GM18951 (cell line): Measurements from ENCODE around the gene ZBTB16.

Experiments used
- POLR2A ChIP-seq: IDR thresholded peaks from 4 replicates; pipeline ENCODE4 v1.6.1; 2011; ENCODE audit warnings: mild to moderate bottlenecking; ENCODE audit not compliant: insufficient read length, insufficient read depth; ENCODE audit errors: extremely low read depth
- in situ Hi-C: fragments of 300-500 bp; cut with MboI; formaldehyde crosslinking; loops from one replicate; pipeline ENCODE4 v1.12.0; 2022; ENCODE audit warnings: low sequenced_read_pairs, mixed read lengths, inconsistent platforms; ENCODE audit not compliant: unreplicated experiment

The ZBTB16 gene

DNA sequence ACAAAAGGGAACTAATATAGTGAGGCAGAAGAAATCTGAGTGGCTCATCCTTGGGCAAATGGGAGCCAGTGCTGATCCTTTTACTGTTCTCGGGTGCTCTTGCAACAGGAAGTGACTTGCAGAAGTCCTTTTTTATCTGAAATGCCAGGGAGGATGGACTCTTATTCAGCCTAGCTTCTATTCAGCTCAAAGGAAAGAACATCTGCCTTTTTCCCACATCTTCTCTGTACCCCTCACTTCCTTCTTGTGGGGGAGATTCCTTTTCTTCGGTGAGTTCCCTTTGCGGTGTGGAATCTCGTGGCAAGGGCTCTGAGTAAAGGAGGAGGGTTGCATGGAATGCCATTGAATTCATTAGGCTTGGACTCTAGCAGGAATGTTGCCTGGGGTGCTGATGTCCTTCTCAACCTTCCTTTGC lies 76.2 kb downstream of the ZBTB16 start:
- in situ Hi-C loops, result no loop called here
- TF ChIP-seq POLR2A, result no peak

DNA sequence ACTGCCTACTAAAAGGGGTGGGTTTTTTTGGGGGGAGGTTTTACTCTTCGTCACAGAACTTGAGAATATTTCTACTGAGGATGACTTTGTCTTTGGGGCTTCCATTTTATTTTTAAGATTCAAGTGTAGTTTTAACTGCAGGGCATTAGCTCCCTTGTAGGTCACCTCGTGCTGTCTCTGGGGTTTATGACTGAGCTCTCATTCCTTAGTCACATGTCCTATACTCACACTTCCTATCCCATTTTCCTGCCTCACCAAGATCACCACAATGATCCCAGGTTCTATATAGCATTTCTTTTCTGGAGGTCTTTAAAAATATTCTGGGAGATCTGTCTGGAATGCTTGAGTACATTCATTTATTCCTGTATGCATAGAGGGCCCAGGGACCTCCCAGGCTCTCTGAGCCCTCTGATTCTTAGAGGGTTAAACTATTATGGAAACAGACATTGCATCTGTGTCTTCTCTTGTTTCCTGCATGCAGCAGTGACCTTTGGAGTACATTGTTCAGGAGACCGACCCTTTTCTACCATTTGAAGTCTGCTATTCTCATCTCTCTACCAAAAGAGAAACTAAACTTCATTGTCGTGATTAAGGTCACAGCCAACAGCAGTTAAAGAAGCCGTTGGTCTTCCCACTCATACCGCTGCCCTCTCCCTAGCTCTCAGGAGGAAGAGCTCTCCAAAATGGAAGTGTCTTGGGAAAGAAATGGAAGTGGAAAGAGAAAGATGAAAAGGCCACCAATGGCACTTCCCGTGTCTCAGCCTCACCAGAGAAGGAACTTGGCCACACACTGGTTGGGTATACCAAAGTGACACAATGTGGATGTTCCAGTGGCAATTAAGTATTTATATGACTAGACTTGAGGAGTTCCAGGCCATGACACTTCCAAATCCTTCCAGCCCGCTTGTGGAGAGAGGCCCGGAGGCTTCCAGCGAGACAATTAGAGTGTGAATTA lies 77.5 kb downstream of the ZBTB16 start:
- no peak for TF ChIP-seq POLR2A

GRCh38 chr11:114137838-114138237 lies 78.3 kb downstream of the ZBTB16 start:
- no peak for TF ChIP-seq POLR2A
- in situ Hi-C loops, result no loop called here

More for the DNA sequence above, 77.5 kb downstream of the ZBTB16 start:
- in situ Hi-C loops, result no loop called here

DNA sequence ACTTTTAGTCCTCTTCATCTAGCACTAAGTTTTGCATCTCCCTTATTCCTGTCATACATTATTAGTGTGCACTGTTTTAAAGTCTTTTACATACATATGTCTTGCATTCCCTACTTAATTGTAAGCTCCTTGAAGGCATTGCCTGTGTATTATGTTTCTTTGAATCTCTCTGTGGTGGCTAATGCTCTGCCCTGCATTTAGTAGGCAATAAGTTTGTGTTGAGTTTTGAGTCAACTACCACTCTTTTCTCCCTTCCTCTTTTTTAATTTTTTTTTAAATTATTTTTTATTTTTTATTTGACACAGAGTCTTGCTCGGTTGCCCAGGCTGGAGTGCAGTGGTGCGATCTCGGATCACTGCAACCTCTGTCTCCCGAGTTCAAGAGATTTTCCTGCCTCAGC lies 78.9 kb downstream of the ZBTB16 start:
- in situ Hi-C loops, result no loop called here
- TF ChIP-seq POLR2A, result no peak

GRCh38 chr11:114140826-114141225 lies 81.3 kb downstream of the ZBTB16 start:
- TF ChIP-seq POLR2A, result no peak
- in situ Hi-C loops, result no loop called here

DNA sequence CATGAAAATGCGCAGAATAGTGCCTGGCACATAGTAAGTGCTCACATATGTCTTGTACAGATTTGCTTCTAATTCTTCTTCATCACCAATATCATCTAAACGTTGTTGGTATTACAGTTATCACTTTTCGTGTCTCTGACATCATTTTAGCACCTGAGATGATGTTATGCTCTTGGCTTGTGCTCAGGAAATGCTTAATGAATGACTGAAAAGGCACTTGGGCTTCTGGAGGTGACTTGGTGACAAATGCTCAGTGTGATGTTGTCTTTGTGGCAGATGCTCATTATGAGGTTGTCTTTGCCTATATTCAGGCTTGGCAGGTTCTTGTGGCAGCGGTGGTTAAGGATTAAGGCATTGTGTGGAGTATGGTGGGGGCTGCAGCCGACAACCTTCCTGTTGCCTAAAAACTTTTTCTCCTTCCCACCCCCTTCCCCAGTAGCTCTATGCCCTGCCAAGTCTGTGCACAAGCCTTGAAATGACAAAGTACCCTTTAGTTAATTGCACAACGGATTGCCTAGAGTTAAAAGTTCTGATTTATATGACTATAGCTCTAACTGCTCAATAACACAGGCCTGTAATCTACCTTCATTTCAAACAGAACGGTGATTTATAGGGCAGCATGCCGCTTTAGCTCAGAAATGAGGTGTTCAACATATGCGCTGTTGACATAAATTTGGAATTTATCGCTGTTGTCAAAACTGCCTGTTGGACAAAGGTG lies 82.5 kb downstream of the ZBTB16 start:
- TF ChIP-seq POLR2A, result no peak
- in situ Hi-C loops, result no loop called here

GRCh38 chr11:114142707-114143106 lies 83.2 kb downstream of the ZBTB16 start:
- TF ChIP-seq POLR2A, result no peak
- in situ Hi-C loops, result no loop called here

GRCh38 chr11:114145166-114145775 lies 85.8 kb downstream of the ZBTB16 start:
- in situ Hi-C loops, result no loop called here
- no peak for TF ChIP-seq POLR2A

GRCh38 chr11:114147375-114148012 lies 88.0 kb downstream of the ZBTB16 start:
- in situ Hi-C loops, result no loop called here
- no peak for TF ChIP-seq POLR2A

GRCh38 chr11:114148013-114148382 lies 88.5 kb downstream of the ZBTB16 start:
- TF ChIP-seq POLR2A, result no peak
- in situ Hi-C loops, result no loop called here

GRCh38 chr11:114149689-114150407 lies 90.3 kb downstream of the ZBTB16 start:
- no peak for TF ChIP-seq POLR2A
- in situ Hi-C loops, result no loop called here

GRCh38 chr11:114150671-114151070 lies 91.2 kb downstream of the ZBTB16 start:
- in situ Hi-C loops, result no loop called here
- TF ChIP-seq POLR2A, result no peak
